Heart left ventricle (tissue), 16 donors: ENCODE data around the gene C12orf56. TPM values are rescaled to one million over a fixed set of nuclear protein-coding genes. Genes with fewer than 3 reads are reported as not detected.

Experiments used
- ATAC-seq, 4 donors: fragments of 200-7000 bp; cut with Tn5 transposase; one replicate each; pipeline ENCODE4 v1.9.1; 2020 to 2022; ENCODE audit warnings: moderate library complexity in 4 of 4, mild to moderate bottlenecking in 3 of 4, moderate number of reproducible peaks in 1 of 4
- DNase-seq, 5 donors: peaks; one replicate each; pipeline ENCODE4 v3.0.0-alpha.2; 2020
- H3K27ac ChIP-seq, 12 donors: fragments of 200-600 bp; sonication (generic) in 4 of 12; one replicate each; pipeline versions ENCODE4 v1.5.0 to v1.8.0; 2016 to 2022; ENCODE audit warnings: mild to moderate bottlenecking in 2 of 12
- H3K27me3 ChIP-seq, 9 donors: fragments of 200-600 bp; sonication (generic) in 2 of 9; one replicate each; pipeline versions ENCODE4 v1.5.1 to v1.8.0; 2016 to 2022; ENCODE audit warnings: mild to moderate bottlenecking in 3 of 9
- H3K36me3 ChIP-seq, 9 donors: fragments of 200-600 bp; sonication (generic) in 2 of 9; one replicate each; pipeline versions ENCODE4 v1.5.0 to v1.8.0; 2018 to 2022; ENCODE audit warnings: mild to moderate bottlenecking in 2 of 9
- H3K4me1 ChIP-seq, 12 donors: fragments of 200-600 bp; sonication (generic) in 4 of 12; one replicate each; pipeline versions ENCODE4 v1.5.0 to v1.8.0; 2016 to 2022; ENCODE audit warnings: mild to moderate bottlenecking in 3 of 12
- H3K4me3 ChIP-seq, 12 donors: fragments of 200-600 bp; sonication (generic) in 4 of 12; one replicate each; pipeline versions ENCODE4 v1.5.0 to v1.8.0; 2017 to 2022; ENCODE audit warnings: mild to moderate bottlenecking in 9 of 12, moderate library complexity in 4 of 12
- H3K9me3 ChIP-seq, 12 donors: fragments of 200-600 bp; sonication (generic) in 4 of 12; one replicate each; pipeline versions ENCODE4 v1.5.0 to v1.8.0; 2016 to 2022; ENCODE audit warnings: mild to moderate bottlenecking in 1 of 12
- POLR2A ChIP-seq, 2 donors: fragments of 450-650 bp; IDR thresholded peaks; one replicate each; pipeline ENCODE4 v1.6.1; 2017; ENCODE audit warnings: antibody characterized with exemption in 2 of 2, mild to moderate bottlenecking in 2 of 2, moderate library complexity in 2 of 2
- WGBS, 4 donors: extraction: QIAGEN DNeasy Blood & Tissue Kit in 2 of 4; methylation state at CpG; one replicate each; pipeline versions ENCODE4 v1.1.5 to v1.1.7; 2013 to 2018; 5-methylcytosine and 5-hydroxymethylcytosine counted together
- intact Hi-C, 10 donors: fragments of 100-400 bp; cut with DNase I; formaldehyde crosslinking; loops; one replicate each; pipeline versions ENCODE4 v1.11.1 to v1.14.2; 2022
- polyA plus RNA-seq, 2 donors: library from polyadenylated mRNA; stranded (reverse); fragments of 200-250 nt; gene quantifications; one replicate each; pipeline ENCODE4 v1.2.3, GENCODE V29; 2013
- total RNA-seq, 9 donors: library from RNA; depleted of rRNA in 2 of 9; stranded (reverse); fragments of >200 nt in 2 of 9; fragmentation: NEBNext Ultra II Directional in 3 of 9; extraction: Animal tissue kit (Norgen Biotek cat#: 25700) in 3 of 9; gene quantifications; one replicate each; pipeline versions ENCODE4 v1.1.0 to v1.2.4, GENCODE V29; 2016 to 2023
- TF ChIP-seq, protein P1 (sequence below), 12 donors: fragments of 200-600 bp; sonication (generic) in 4 of 12; IDR thresholded peaks; one replicate each; pipeline versions ENCODE4 v1.5.0 to v1.8.0; 2018 to 2022; ENCODE audit warnings: antibody characterized with exemption in 12 of 12, mild to moderate bottlenecking in 5 of 12
- donor health status: ischemic (EF 13 %, LVEDD 7.1; RV severe dilation, severe dysfunction).
- donor health status: healthy with polysubstance abuse.
- donor health status: DM: no; HTN: yes; CAD: no.
- donor health status: DM: no; HTN: no; CAD: no.
- donor health status: ischemic (EF 25% LVEDD 6.9; RV normal size, moderate dysfunction).
- donor health status: ischemic (EF 25% LVEDD 5.7; RV mildly dilated, moderate dysfunction).
- donor health status: healthy.
- donor health status: DM: yes; HTN: yes; CAD: no.
- donor health status: ischemic (EF 35%, LVEDD 5.7; RV mildly dilated, moderate dysfunction).
- donor health status: nonischemic (EF 11% LVEDD 7.7; RV severe dilation, severe dysfunction).
- donor health status: DM: yes; HTN: yes; CAD: no.
- donor health status: PGD.
- donor health status: ischemic (EF 29% LVEDD 5.4; RV normal size, mild dysfunction).
- donor health status: nonischemic (EF 23%, LVEDD 6.1; RV moderate dilation, normal function).

Gene C12orf56
- total and polyA plus RNA-seq, 11 donors = not detected

DNA sequence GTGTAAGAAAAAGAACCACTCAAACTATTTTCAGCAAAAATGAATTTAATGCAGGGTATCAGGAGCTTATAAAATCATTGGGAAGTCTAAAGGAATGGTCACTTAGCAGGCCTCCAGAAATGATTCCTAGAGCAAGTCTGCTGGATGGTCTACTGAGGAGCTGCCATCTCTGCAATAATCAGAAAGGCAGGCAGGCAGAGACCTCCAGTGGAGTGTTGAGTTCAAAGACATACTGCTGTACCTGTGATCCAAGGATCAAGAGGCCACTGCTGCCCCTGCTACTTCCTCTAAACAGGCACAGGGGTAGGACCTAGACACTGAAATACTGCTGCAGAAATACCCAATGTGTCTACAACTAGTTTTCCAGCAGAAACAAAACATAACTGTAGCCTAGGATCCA lies 154.0 kb downstream of the C12orf56 start:
- Histone ChIP-seq H3K4me3 (no peak overlapping the region), H3K36me3 (no peaks in the 10 kb centered on the region), H3K27ac (no peak overlapping the region), H3K9me3 (no peaks in the 10 kb centered on the region), H3K4me1 (peaks cover 0 to 10% (median 0%) of the 10 kb centered on the region in 12 donors), H3K27me3 (no peaks in the 10 kb centered on the region)
- ATAC-seq = no peak
- no peak for DNase-seq
- TF ChIP-seq POLR2A (IDR thresholded peaks at IDR 0.05) = no peak
- TF ChIP-seq, protein P1, sequence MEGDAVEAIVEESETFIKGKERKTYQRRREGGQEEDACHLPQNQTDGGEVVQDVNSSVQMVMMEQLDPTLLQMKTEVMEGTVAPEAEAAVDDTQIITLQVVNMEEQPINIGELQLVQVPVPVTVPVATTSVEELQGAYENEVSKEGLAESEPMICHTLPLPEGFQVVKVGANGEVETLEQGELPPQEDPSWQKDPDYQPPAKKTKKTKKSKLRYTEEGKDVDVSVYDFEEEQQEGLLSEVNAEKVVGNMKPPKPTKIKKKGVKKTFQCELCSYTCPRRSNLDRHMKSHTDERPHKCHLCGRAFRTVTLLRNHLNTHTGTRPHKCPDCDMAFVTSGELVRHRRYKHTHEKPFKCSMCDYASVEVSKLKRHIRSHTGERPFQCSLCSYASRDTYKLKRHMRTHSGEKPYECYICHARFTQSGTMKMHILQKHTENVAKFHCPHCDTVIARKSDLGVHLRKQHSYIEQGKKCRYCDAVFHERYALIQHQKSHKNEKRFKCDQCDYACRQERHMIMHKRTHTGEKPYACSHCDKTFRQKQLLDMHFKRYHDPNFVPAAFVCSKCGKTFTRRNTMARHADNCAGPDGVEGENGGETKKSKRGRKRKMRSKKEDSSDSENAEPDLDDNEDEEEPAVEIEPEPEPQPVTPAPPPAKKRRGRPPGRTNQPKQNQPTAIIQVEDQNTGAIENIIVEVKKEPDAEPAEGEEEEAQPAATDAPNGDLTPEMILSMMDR (IDR thresholded peaks at IDR 0.05) = no peak
- intact Hi-C loops = no loop called here

DNA sequence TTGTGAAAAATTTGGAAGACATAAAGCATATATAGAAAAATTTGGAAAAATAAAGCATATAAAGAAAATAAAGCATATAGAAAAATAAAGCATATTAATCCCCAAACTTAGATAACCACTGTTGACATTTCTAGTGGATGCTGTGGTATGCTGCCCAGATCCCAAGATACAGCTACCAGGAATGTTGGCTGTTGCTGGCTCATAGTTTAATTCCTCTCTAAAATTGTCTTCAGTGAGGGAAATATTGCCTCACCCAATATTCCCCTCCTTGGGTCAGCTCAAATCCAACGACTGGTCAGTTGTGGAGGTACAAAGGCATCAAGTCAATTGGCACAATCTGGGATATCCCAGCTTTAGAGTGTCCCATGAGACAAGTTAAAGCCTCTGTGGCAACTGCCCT lies 158.4 kb downstream of the C12orf56 start:
- DNase-seq (no peak), ATAC-seq (no peak)
- intact Hi-C loops = no loop called here
- peaks cover 0 to 9% (median 0%) of the 10 kb centered on the region in 12 donors for H3K4me1 ChIP-seq
- no peaks in the 10 kb centered on the region for H3K36me3 ChIP-seq
- no peak for TF ChIP-seq POLR2A (IDR thresholded peaks at IDR 0.05)
- TF ChIP-seq, protein P1 (IDR thresholded peaks at IDR 0.05) = no peak
- no peaks in the 10 kb centered on the region for H3K27me3 ChIP-seq
- no peak overlapping the region for H3K4me3 ChIP-seq
- H3K27ac ChIP-seq = no peak overlapping the region
- no peaks in the 10 kb centered on the region for H3K9me3 ChIP-seq
- WGBS, 4 donors = 46 to 78% (median 66%) methylated on average over 1 of the region's 1 CpG

DNA sequence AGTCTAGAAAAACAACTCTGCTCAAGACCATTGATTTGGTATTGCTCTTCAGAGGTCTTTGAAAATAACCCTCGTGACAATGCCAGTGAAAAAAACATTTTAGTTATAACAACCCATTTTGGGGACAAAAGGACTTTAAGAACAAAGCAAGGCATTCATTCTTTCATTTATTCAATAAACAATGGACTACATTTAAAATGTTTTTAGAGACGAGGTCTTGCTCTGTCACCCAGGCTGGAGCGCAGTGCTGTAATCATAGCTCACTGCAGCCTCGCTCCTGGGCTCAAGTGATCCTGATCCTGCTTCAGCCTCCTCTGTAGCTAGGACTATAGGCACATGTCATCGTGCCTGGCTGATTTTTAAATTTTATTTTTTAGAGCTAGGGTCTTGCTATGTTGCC lies 160.8 kb downstream of the C12orf56 start:
- intact Hi-C loops = no loop called here
- H3K4me3 ChIP-seq = no peak overlapping the region

DNA sequence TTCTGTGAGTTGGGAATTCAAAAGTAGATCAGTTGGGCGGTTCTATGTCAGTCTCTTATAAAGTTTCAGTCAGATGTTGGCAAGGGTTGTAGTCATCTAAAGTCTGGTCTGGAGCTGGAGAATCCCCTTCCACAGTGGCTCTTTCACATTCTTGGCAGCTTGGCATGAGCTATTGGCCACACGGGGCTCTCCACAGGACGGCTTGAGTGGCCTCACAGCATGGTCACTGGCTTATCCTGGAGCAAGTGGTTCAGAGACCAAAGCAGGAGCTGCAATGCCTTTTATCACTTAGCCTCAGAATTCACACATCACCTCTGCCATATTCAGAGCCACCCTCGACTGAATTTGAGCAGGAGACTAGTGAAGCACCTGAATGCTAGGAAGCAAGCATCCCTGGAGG lies 161.3 kb downstream of the C12orf56 start:
- Histone ChIP-seq H3K27me3 (no peaks in the 10 kb centered on the region), H3K36me3 (no peaks in the 10 kb centered on the region), H3K27ac (no peak overlapping the region), H3K4me1 (no peaks in the 10 kb centered on the region), H3K9me3 (no peaks in the 10 kb centered on the region), H3K4me3 (no peak overlapping the region)
- ATAC-seq (no peak), DNase-seq (no peak)
- no peak for TF ChIP-seq POLR2A (IDR thresholded peaks at IDR 0.05)
- TF ChIP-seq, protein P1 (IDR thresholded peaks at IDR 0.05) = no peak
- 50 to 59% (median 53%) methylated on average over 4 of the region's 4 CpGs for WGBS, 4 donors
- intact Hi-C loops = no loop called here

More for the DNA sequence above, 160.8 kb downstream of the C12orf56 start:
- TF ChIP-seq, protein P1 (IDR thresholded peaks at IDR 0.05) = no peak
- no peak for TF ChIP-seq POLR2A (IDR thresholded peaks at IDR 0.05)
- WGBS, 4 donors = 85 to 91% (median 90%) methylated on average over 5 of the region's 5 CpGs
- H3K9me3 ChIP-seq = no peaks in the 10 kb centered on the region
- H3K27ac ChIP-seq = no peak overlapping the region
- ATAC-seq (no peak), DNase-seq (no peak)
- no peaks in the 10 kb centered on the region for H3K4me1 ChIP-seq
- H3K27me3 ChIP-seq = no peaks in the 10 kb centered on the region
- H3K36me3 ChIP-seq = no peaks in the 10 kb centered on the region
